CD4-positive, alpha-beta T cell treated with Interleukin-17A for 1 hour (primary cell): ENCODE measurements around the gene TEX2.

Experiments used
- DNase-seq: peaks from one replicate; pipeline ENCODE4 v3.0.0-alpha.2; 2020

TEX2 gene, protein sequence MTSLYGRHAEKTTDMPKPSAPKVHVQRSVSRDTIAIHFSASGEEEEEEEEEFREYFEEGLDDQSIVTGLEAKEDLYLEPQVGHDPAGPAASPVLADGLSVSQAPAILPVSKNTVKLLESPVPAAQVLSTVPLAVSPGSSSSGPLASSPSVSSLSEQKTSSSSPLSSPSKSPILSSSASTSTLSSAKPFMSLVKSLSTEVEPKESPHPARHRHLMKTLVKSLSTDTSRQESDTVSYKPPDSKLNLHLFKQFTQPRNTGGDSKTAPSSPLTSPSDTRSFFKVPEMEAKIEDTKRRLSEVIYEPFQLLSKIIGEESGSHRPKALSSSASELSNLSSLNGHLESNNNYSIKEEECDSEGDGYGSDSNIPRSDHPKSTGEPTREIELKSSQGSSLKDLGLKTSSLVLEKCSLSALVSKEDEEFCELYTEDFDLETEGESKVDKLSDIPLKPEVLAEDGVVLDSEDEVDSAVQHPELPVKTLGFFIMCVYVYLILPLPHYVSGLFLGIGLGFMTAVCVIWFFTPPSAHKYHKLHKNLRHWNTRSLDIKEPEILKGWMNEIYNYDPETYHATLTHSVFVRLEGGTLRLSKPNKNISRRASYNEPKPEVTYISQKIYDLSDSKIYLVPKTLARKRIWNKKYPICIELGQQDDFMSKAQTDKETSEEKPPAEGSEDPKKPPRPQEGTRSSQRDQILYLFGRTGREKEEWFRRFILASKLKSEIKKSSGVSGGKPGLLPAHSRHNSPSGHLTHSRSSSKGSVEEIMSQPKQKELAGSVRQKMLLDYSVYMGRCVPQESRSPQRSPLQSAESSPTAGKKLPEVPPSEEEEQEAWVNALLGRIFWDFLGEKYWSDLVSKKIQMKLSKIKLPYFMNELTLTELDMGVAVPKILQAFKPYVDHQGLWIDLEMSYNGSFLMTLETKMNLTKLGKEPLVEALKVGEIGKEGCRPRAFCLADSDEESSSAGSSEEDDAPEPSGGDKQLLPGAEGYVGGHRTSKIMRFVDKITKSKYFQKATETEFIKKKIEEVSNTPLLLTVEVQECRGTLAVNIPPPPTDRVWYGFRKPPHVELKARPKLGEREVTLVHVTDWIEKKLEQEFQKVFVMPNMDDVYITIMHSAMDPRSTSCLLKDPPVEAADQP

DNA sequence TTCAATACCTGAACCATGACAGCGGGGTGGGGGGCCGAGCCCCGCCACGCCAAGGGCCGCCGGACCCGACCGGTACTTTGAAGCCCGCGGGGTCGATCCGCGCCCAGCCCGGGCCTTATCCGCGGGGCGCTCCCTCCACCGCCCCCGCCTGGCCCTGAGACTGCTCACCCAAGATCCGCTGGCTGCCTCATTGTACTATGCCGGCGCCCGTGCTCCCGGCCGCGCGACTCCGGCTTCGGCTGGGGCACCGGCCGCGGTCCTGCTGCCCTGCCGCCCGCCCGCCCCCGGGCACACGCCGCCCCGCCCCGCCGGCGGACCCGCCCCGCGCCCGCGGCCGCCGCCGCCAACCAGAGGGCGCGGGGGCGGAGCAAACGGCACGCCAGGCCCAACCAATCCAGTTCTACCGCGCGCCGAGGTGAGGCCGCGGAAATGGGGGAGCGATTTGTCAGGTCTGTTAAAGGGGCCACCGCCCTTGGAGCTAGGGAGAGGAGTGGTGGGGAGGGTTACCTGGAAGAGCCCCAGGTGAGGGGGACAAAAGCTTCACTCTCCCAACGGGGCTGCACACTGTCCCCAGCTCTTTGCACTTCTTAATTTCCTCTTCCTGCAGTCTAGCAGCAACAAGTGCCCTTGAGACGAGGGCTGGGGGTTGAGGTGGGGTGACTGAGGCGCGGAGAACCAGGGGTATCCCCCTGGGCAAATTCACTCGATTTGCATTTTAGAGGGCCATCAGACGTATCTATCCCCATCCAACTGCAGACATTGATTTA is at the start of gene TEX2:
TSS of gene TEX2 (minus strand) at position 261 of the 767 bp plus-strand sequence. CDS start 49,043 bp downstream, outside the sequence.
- peak; percentile 88 for DNase-seq

DNA sequence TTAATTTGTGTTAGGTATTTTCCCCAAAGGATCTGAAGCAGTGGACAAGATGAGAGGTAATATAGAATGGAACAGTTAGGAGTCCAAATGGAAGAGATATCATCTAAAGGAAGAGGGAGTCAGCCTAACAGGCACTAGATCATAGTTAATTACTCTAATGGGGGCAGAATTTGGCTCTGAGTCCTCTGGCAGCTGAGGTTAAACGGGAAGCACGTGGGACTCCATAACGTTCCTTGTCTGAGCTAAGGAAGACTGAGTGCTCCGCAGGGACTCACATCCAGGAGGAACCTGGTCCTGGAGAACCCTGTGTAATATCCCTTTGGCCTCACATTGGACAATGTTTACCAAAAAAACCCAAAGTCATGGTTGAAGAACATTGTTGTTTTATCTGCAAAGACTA is 46.6 kb upstream of the TEX2 start:
- DNase-seq: no peak

DNA sequence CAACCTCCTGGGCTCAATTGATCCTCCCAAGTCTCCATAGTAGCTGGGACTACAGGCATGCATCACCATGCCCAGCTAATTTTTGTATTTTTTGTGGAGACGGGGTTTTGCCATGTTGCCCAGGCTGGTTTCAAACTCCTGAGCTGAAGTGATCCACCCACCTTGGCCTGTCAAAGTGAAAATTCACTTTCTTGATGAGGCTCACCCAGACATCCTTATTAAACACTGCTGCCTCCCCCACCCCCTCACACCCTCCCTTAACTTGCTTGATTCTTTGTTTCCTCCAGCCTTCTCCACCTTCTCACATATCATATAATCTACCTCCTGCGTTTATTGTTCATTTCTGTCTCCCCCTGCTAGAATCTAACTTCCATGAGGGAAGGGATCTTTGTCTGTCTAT is 46.0 kb upstream of the TEX2 start:
- no peak for DNase-seq

DNA sequence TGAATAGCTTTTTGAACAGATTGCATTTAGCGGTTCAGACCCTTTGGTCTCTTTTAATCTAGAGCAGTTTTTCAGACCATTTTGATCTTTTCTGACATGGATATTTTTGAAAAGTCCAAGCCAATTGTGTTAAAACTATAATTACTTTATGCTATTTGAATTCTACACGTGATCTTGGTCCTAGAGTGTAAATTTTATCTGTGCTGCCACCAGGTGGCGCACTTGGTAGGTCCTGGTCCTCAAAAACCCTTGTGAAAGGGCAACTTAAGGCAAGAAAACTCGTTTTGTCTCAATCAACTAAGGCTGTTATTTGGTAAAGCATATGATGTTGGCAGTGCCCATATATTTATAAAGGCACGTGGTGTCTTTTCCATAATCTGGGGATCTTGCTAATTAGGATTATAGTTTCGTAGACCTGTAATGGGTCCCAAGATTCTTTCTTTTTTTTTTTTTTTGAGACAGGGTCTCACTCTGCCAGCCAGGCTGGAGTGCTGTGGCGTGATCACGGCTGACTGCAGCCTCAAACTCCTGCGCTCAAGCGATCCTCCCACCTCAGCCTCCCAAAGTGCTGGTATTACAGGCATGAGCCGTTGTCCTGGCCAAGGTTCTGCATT is 43.9 kb upstream of the TEX2 start:
- DNase-seq: peak; percentile 69

DNA sequence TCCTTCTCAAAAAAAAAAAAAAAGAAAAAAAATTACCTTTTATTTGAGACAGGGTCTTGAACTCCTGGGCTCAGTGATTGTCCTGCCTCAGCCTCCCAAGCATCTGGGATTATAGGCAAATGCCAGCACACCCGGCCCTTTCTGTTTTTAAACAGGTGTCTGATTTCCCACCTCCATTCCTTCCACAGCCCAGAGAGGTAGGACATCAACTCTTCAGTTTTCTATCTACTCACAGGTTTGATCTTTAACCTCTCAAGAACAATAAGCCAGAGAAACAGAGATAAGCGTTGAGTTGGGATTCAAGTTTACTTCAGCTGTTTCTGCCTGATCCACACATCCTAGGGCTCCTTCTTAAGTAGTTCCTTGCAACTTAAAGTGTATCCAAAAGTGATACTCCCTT is 41.5 kb upstream of the TEX2 start:
- no peak for DNase-seq

DNA sequence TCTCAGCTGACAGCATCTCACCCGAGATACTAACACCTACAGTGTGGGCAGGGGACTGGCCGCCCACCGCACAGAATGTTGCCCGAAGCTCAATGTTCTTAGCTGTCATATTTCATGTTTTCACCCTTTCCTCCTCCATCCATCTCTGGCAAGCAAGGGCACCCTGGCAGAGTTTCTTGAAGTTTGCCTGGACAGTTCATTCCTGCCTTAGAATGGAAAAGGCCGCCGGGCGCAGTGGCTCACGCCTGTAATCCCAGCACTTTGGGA is 37.6 kb upstream of the TEX2 start:
- DNase-seq: no peak

DNA sequence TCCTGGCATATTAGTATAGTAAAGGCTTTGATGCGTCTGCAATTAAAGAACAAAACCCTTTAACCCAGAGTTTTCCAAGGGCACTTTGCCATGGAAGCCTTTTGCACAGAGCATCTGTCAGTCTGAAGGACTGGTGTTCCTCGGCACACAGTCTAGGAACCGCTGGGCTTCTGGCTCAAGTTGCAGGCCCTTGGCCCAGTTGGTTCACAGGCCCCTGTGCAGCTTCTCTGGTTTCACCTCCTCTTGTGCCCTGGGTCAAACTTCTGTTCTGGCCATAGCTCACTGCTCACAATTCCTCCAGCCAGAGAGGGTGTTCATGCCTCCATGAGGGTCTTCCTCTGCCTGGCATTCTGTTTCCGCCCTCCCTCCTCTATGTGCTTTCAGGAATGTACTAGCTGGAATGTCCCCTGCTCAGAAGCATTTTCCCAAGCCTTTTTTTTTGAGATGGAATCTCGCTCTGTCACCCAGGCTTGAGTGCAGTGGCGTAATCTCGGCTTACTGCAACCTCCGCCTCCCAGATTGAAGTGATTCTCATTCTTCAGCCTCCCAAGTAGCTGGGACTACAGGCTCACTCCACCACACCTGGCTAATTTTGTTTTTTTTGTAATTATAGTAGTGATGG is 34.5 kb upstream of the TEX2 start:
- DNase-seq: no peak

DNA sequence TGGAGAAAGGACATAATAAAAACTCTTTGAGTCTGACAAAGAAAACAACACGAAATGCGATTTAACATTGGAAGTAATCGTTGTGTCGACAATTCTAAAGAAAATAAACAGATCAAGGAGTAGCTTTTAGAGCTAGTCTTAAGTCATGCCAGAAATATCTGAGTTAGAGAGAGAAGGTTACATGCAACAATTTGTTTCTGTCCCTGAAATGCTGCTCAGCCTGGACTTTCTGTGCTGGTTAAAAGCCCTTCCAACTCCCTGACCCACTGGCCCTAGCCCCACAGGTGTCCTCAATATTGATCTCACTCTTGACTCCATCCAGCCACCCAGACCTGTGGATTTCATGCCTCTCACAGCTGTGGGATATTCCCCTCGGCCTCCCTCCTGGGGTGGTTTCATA is 33.2 kb upstream of the TEX2 start:
- no peak for DNase-seq

DNA sequence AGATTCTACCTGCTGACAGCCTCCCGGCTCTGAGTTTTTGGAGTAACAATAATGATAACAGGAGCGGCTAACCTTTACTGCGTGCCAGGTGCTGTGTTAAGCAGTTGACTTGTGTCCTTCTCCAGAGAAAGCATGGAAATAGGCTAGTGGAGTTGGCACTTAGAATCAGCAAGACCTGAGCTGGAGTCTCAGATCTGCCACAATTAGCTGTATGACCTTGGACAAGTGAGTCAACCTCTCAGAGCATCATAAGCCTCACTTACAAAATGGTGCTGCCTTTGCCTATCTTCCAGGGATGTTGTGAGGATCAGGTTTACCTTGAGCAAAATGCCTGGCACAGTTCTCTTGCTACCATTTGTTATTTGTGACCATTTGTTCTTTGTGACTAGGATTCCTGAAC is 32.1 kb upstream of the TEX2 start:
- no peak for DNase-seq

DNA sequence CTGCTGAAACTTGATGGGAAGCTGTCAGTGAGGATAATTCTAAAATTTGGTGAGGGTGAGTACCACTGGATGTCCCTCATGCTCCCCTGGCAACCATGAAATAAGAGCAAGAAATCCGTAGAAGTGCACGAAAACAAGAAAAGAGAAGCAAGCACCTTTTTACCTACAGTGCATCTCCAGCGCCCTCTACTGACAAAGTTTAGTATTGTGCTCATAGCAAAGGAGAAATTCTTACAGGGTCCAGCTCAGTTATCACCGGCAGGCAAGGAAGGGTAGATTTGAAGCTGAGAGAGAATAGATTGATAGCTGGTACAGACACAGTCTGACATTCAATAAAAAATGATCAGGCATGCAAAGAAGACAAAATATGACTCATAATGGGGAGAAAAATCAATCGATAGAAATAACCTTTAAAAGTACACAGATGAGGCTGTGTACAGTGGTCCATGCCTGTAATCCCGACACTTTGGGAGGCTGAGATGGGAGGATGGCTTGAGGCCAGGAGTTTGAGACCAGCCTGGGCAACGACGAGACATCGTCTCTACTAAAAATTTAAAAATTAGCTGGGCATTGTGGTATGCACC is 28.3 kb upstream of the TEX2 start:
- no peak for DNase-seq

DNA sequence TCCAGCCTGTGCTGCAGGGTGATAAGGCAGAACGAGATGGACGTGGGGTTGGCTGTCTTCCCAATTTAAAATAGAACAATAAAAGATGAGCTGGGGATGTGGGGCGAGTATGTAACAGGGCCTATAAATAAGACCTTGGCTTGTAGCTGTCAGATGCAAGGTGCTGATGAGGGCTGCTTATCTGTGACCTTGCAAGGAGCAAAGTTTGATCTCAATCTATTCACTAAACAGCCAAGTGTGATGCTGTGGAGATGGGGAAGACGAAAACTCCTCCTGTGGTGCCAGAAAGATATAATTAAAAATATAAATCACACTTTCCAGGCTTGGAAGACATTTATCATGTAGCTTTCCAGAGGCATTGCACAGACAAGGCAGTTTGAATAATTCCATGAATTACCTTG is 26.7 kb upstream of the TEX2 start:
- DNase-seq: no peak

DNA sequence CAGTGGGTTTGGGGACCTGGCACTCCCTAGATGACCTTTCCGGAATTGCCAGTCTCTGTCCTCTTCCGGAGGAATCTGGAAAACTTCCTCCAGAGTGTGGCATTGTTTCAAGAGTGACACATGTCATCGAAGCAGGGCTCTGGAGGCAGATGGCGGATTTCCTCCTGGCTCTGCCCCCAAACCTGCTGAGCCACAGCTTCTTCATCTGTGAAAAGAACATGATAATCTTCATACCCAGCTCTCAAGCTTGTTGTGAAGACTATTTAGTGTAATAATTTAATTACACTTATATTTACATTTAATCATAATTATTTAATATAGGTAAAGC is 19.7 kb upstream of the TEX2 start:
- DNase-seq: no peak

DNA sequence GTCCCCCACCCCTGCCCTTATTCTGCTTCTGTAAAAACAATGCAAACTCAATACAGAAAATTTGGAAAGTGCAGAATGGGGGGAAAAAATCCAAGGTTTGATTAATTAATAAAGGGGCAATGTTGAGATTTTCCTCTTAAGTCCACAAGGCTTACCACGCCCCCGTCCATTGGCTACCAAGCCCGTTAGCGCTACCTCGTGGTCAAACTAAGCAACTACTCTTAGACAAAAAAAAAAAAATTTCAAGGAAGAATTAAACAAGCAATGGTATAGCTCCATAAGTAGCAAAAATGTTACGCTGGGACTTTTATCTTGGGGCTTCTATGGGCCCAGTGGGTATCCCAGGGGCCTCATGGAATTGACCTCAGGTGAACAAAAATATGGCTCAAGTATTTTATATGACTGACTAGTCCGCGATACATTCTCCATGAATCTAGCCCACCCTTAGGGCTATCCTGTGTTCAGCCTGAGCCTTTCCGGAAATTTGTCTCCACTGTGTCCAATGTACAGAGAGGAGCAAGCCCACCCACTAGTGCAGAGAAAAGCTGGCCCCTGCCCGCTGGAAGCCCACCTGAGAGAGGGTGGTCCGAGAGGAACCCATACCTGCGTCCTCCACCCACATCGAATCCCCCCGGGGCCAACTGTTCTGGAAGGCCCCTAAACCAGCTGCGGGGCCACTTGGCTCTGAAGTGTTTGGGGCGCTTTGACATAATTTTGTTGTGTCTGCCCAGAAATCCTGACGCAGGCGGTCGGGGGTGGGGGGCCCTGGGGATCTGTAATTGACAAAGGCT is 19.1 kb upstream of the TEX2 start:
- DNase-seq: peak; percentile 61

DNA sequence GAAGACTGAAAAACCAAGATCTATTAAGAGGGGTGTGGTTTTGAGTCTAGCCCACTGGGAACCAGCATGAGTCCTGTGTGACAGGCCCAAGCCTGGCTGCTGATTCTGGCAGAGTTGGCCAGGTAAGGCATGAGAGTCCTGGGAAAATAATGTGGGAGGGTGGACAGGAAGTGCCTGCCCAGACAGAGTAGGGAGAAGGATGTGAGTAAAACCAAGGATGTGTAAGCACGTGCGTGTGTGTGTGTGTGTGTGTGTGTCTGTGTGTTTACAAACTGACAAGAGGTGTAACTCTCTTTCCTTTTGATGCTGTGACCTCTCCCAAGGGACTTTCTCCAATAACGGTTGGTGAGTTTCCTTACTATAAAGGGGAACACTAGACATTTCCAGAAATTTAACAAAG is 15.6 kb upstream of the TEX2 start:
- no peak for DNase-seq

DNA sequence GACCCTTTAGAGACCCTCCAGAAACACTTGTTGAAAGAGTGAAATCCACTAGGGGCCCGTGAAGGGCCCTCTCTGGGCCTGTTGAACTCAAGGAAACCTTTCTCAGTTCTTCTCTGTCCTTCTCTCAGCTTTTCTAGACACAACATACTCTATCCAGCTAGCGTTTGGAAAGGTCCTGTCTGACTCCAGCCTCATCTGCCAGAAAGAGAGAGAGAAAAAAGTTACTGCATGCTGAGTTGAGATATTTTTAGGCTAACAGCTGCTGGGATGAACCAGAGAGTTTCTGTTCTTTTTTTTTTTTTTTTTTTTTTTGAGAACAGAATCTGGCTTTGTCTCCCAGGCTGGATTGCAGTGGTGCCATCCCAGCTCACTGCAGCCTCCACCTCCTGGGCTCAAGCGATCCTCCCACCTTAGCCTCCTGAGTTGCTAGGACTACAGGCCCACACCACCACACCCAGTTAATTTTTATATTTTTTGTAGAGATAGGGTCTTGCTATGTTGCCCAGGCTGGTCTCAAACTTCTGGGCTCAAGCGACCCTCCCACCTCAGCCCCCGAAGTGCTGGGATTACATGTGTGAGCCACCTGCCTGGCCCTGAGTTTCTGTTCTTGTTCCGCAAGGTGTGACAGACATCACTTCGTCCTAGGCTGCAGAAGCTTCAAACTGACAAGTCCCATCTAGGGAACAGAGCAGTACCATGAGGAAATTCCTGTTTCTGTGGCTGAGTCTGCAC is 14.9 kb upstream of the TEX2 start:
- no peak for DNase-seq

DNA sequence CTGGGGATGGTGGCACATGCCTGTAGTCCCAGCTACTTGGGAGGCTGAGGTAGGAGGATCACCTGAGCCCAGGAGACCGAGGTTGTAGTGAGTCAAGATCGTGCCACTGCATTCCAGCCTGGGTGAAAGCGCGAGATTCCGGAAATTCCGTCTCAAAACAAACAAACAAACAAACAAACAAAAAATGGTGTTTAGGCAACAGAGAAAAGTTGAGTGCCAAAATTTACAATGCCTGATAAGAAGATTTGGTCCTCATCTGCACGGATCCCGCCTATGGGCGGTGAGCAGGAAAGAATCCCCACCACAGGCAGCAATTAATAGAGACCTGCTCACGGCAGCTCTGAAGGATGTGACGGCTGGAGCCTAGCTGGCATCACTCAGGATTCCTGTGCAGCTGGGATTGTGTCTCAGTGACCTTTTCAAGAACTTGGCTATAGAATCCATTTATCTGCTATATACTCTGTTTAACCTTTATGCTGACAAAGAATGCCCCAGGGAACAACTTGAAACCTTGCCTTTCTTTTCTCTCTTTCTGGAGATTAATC is 14.0 kb upstream of the TEX2 start:
- DNase-seq: no peak

DNA sequence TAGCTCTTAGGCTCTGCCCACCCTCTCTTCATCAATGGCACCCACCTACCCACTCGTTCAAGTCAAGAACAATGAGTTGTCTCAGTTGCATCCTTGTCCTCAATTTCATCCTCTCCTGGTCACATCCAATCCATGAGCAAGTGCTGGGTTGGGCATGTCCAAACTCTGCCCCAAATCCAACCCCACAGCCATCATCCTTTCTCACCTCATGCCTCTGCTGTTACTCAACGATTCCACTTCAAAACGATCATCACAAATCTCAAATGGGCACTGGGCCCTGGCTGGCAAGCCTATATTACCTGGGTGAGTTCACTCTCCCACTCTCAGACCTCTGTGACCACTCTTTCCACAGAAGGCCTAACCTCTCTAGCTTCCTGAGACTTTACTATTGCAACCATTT is 12.0 kb upstream of the TEX2 start:
- no peak for DNase-seq

DNA sequence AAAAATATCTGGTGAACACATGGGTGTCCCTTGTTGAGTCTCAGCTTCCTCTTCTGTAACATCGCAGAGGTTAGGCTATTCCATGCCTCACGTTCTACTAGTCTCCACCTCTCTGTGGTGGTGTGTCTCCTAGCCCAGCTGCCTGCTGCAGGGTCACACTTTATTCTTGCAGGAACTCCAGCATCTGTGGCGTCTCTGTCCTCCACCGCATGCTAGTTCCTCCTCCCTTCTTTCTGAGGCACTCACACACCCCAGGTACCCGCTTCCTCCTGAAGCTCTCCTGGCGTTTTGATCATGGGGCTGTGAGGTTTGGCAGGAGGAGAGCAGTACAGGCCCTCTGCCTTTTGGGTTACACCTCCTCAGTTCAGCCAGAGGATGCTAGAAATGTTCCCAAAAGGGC is 9.9 kb upstream of the TEX2 start:
- DNase-seq: no peak

DNA sequence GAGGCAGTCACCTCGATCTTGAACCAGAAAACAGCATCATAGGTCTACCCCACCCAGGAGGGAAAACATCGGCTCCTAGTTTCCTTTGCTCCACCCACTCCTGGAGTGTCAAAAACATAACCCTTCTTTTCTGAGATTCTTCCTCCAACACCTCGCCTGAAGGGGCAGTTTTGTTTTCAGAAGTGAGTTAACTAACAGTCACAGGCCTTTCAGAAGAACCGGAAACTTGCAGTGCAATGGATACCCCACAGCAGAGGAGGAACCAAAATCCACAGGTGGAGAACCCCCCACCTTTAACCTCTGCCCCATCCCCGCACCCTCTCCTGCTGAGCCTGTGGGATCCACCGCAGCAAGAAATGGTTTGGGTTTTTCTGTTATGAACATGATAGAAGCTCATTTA is 7.8 kb upstream of the TEX2 start:
- DNase-seq: no peak
